Testis (tissue), 3 donors: ENCODE data around the gene WWC1. TPM values are rescaled to one million over a fixed set of nuclear protein-coding genes. Genes with fewer than 3 reads are reported as not detected.

Experiments used
- DNase-seq: peaks from one replicate; pipeline ENCODE4 v3.0.0-alpha.2; 2019
- H3K27ac ChIP-seq, 2 donors: fragments of 200-600 bp; sonication (generic); one replicate each; pipeline ENCODE4 v1.5.1; 2019
- H3K27me3 ChIP-seq: fragments of 200-600 bp; sonication (generic); one replicate; pipeline ENCODE4 v1.5.1; 2019
- H3K36me3 ChIP-seq: fragments of 200-600 bp; sonication (generic); one replicate; pipeline ENCODE4 v1.5.1; 2017; ENCODE audit warnings: low read depth; ENCODE audit errors: missing control alignments
- H3K4me1 ChIP-seq: fragments of 200-600 bp; sonication (generic); one replicate; pipeline ENCODE4 v1.5.1; 2019
- H3K4me3 ChIP-seq, 2 donors: fragments of 200-600 bp; sonication (generic); one replicate each; pipeline ENCODE4 v1.5.1; 2017 to 2019
- H3K9me3 ChIP-seq: fragments of 200-600 bp; sonication (generic); one replicate; pipeline ENCODE4 v1.5.1; 2017
- CTCF ChIP-seq, 3 experiments: fragments of 450-650 bp in 2 of 3; fragments of 200-600 bp in 1 of 3; sonication (generic) in 1 of 3; IDR thresholded peaks; one replicate each; pipeline ENCODE4 v1.5.1; 2016 to 2019; ENCODE audit warnings: antibody characterized with exemption in 3 of 3, mild to moderate bottlenecking in 2 of 3, moderate library complexity in 1 of 3
- POLR2A ChIP-seq: fragments of 450-650 bp; IDR thresholded peaks from one replicate; pipeline ENCODE4 v1.6.1; 2017; ENCODE audit warnings: antibody characterized with exemption, mild to moderate bottlenecking, moderate library complexity
- WGBS, 2 donors: methylation state at CpG; one replicate each; pipeline ENCODE4 v1.1.5; 2018; 5-methylcytosine and 5-hydroxymethylcytosine counted together
- intact Hi-C: fragments of 100-400 bp; cut with DNase I; formaldehyde crosslinking; loops from one replicate; pipeline ENCODE4 v1.15.1; 2023; ENCODE audit warnings: low total_unique reads
- polyA plus RNA-seq: library from polyadenylated mRNA; stranded (reverse); fragments of 350-450 nt; fragmentation: Illumina TruSeq; extraction: RNeasy Lipid Tissue Mini Kit (QIAGEN cat#74804); gene quantifications from one replicate; pipeline ENCODE4 v1.2.3, GENCODE V29; 2014; ENCODE audit warnings: low read depth, low replicate concordance; ENCODE audit not compliant: insufficient read depth
- total RNA-seq, 2 donors: library from RNA; depleted of rRNA; stranded (reverse); fragments of >200 nt; gene quantifications; one replicate each; pipeline ENCODE4 v1.2.3, GENCODE V29; 2016

The WWC1 gene
- total and polyA plus RNA-seq, 3 donors from 2014 or later: 3.7 to 6.0 (median 5.6) TPM

DNA sequence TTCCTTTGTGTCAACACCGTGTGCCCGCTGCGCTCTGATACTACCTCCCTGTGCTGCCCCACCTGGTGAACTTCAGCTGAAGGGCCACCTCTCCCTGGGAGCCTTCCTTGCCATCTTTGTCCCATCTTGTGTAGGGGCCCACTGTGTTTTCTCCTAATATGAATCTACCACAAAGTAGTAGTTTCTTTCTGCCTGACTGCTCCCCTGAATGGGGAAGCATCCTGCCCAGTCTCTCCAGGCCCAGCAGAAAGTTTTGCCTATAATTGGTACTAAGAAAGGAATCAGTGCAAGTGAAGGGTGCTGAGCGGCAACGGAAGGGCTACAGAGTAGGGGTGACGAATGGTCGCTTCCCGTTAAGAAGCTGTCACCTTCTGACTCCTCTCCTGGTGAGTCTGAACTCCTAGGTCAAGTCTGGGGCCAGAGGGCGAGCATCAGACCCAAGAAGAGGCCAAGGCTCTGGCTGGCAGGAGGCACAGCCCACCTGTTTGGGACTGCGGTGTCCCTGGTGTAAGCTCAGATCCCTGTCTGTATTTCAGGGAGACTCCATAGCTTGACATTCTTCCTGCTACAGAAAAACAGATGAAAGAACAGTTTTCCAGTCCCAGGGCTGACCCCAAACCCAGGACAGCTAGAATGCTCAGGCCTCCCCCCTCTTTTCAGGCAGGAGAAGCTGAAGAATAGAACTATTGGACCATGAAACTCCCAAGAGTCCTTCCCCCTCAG is 24.1 kb downstream of the WWC1 start:
- intact Hi-C loops: no loop called here
- no peak for DNase-seq
- Histone ChIP-seq H3K27ac (no peak overlapping the region), H3K9me3 (no peaks in the 10 kb centered on the region), H3K27me3 (no peaks in the 10 kb centered on the region), H3K4me3 (no peak overlapping the region), H3K4me1 (no peaks in the 10 kb centered on the region), H3K36me3 (no peaks in the 10 kb centered on the region)
- TF ChIP-seq CTCF (IDR thresholded peaks at IDR 0.05) (no peak), POLR2A (no peak)
- WGBS, 2 donors: 88 to 89% methylated on average over 10 of the region's 10 CpGs

DNA sequence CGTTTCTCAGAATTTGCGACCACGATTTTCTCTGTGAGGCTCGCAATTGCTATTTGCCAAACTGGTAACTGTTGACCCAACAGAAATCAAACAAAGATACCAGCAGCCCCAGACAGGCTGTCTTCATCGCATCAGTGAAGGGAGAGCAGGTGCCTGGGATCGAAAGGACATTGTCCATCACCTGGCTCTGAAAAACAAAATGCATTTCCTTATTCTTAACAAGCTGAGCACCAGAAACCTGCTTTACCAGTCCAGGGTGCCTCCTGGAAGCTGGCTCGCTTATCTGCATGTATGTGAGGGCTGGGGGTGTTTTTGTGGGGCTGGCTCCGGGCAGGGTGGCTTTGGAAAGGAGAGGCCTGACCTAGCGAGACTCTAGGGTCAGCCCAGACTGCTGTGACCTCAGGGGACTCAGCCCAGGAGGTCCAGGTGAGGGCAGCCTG is 24.7 kb downstream of the WWC1 start:
- intact Hi-C loops: no loop called here
- DNase-seq: no peak
- Histone ChIP-seq H3K4me3 (no peak overlapping the region), H3K27me3 (no peaks in the 10 kb centered on the region), H3K27ac (no peak overlapping the region), H3K4me1 (no peaks in the 10 kb centered on the region), H3K36me3 (no peaks in the 10 kb centered on the region), H3K9me3 (no peaks in the 10 kb centered on the region)
- no peak for TF ChIP-seq CTCF (IDR thresholded peaks at IDR 0.05)
- no peak for TF ChIP-seq POLR2A
- WGBS, 2 donors: 80 to 87% methylated on average over 9 of the region's 9 CpGs

DNA sequence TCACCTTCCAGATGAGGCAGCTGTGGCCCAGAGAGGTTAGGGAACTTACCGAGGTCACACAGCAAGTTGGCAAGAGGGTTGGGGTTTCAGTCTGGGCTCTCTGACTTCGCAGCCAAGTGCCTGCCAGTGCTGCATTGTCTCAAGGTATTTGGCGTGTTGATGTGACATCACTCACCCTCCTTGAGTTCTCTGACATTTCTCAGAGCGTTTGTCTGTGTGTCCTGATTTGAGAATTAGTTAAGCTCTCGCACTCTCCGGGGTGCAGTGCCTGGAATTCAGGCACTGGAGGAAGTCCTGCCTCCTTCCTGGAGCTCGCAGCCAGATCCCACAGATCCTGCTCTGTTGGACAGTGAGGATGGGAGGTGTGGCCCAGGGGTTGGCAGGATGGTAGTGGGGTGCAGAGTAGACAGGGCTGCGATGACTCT is 25.7 kb downstream of the WWC1 start:
- no peaks in the 10 kb centered on the region for H3K9me3 ChIP-seq
- intact Hi-C loops: no loop called here
- no peaks in the 10 kb centered on the region for H3K4me1 ChIP-seq
- TF ChIP-seq CTCF (IDR thresholded peaks at IDR 0.05): no peak
- TF ChIP-seq POLR2A: no peak
- DNase-seq: no peak
- WGBS, 2 donors: 78 to 85% methylated on average over 8 of the region's 8 CpGs
- no peak overlapping the region for H3K4me3 ChIP-seq
- no peaks in the 10 kb centered on the region for H3K27me3 ChIP-seq
- no peaks in the 10 kb centered on the region for H3K36me3 ChIP-seq
- H3K27ac ChIP-seq: no peak overlapping the region

DNA sequence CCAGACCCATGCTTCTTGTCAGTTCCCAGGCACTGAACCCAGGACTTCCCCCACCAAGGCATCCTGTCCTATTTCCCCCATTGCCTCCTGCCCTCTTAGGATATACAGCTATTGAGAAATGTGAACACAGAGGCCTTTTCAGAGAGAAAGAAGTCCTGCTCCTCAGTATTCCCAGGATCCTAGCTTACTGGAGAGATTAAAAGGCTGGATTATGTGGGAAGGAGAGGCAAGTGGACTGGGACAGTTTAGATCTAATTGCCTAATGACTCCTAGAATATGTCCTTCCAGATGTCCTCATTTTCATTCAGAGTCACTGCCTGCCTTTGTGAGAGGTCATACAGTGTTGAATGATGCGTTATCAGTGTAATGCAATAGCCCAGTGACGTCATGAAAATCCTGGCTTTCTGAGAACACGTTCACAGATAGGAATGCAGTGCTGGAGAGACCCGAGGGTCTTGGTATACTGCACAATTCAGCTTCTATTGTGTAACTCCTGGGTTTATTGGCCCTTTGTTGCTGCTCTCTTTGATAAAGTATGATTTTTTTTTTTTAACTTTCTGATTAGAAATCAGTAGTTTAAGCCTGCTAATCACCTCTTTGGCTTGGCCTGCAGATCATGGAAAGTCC is 26.2 kb downstream of the WWC1 start:
- Histone ChIP-seq H3K9me3 (no peaks in the 10 kb centered on the region), H3K4me3 (no peak overlapping the region), H3K27me3 (no peaks in the 10 kb centered on the region), H3K36me3 (no peaks in the 10 kb centered on the region), H3K27ac (no peak overlapping the region), H3K4me1 (no peaks in the 10 kb centered on the region)
- DNase-seq: no peak
- 44 to 47% methylated on average over 4 of the region's 4 CpGs for WGBS, 2 donors
- TF ChIP-seq POLR2A (no peak), CTCF (IDR thresholded peaks at IDR 0.05) (no peak)
- intact Hi-C loops: no loop called here

DNA sequence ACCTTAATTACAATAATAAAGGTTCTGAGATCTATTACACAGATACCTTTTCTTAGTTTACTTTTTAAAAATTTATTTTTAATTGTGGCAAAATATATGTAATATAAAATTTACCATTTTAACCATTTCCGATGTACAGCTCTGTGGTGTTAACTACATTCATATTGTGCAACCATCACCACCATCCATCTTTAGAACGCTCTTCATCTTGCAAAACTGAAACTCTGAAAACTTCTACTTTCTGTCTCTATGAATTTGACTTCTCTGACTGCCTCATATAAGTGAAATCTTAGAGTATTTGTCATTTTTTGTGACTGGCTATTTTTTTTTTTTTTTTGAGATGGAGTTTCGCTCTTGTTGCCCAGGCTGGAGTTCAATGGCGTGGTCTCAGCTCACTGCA is 26.8 kb downstream of the WWC1 start:
- intact Hi-C loops: no loop called here
- Histone ChIP-seq H3K36me3 (no peaks in the 10 kb centered on the region), H3K4me3 (no peak overlapping the region), H3K9me3 (no peaks in the 10 kb centered on the region), H3K27me3 (no peaks in the 10 kb centered on the region), H3K27ac (no peak overlapping the region), H3K4me1 (no peaks in the 10 kb centered on the region)
- DNase-seq: no peak
- WGBS, 2 donors: 82 to 96% methylated on average over 4 of the region's 4 CpGs
- TF ChIP-seq POLR2A (no peak), CTCF (IDR thresholded peaks at IDR 0.05) (no peak)
